Pancreas (tissue), 10 donors: ENCODE data around the gene RTN4R. TPM values are rescaled to one million over a fixed set of nuclear protein-coding genes. Genes with fewer than 3 reads are reported as not detected.
A peak's percentile ranks its signal among the peaks of the same experiment; 100 is the strongest.
"Not testable (repeated sequence)": the region's sequence is repeated elsewhere in the genome, so short reads cannot be mapped to it uniquely, and the experiment has no call there.

Experiments used
- ATAC-seq, 4 donors: fragments of 200-7000 bp; cut with Tn5 transposase; one replicate each; pipeline versions ENCODE4 v1.8.0 to v1.9.1; 2020; ENCODE audit warnings: mild to moderate bottlenecking in 4 of 4, moderate library complexity in 4 of 4
- DNase-seq, 6 donors: peaks; one replicate each; pipeline ENCODE4 v3.0.0-alpha.2; 2020
- FAIRE-seq: peaks from 2 replicates; lab custom pipeline; 2012; peaks lifted over from hg19 to GRCh38; lab: Jason Lieb, UNC
- H3K27ac ChIP-seq, 4 donors: fragments of 200-600 bp; sonication (generic); 1 replicate in 3 of 4; 2 replicates in 1 of 4; pipeline versions ENCODE4 v1.5.0 to v1.8.0; 2020
- H3K27me3 ChIP-seq, 4 donors: fragments of 200-600 bp; one replicate each; pipeline ENCODE4 v1.8.0; 2021
- H3K36me3 ChIP-seq, 3 donors: fragments of 200-600 bp; sonication (generic) in 1 of 3; one replicate each; pipeline versions ENCODE4 v1.5.0 to v1.8.0; 2020 to 2021
- H3K4me1 ChIP-seq, 3 donors: fragments of 200-600 bp; one replicate each; pipeline ENCODE4 v1.8.0; 2021
- H3K4me3 ChIP-seq, 4 donors: fragments of 200-600 bp; sonication (generic) in 2 of 4; one replicate each; pipeline versions ENCODE4 v1.5.0 to v1.8.0; 2020 to 2021
- H3K9me3 ChIP-seq, 4 donors: fragments of 200-600 bp; one replicate each; pipeline ENCODE4 v1.8.0; 2021
- WGBS, 2 donors: extraction: QIAGEN DNeasy Blood & Tissue Kit; methylation state at CpG; one replicate each; pipeline ENCODE4 v1.1.7; 2013; 5-methylcytosine and 5-hydroxymethylcytosine counted together
- intact Hi-C, 3 donors: fragments of 100-400 bp; cut with DNase I; formaldehyde crosslinking; loops; one replicate each; pipeline versions ENCODE4 v1.11.1 to v1.14.2; 2022
- polyA plus RNA-seq, 2 donors: library from polyadenylated mRNA; stranded (reverse); fragments of 200-250 nt; gene quantifications; one replicate each; pipeline ENCODE4 v1.2.3, GENCODE V29; 2013
- total RNA-seq, 6 donors: library from RNA; stranded (reverse); fragmentation: NEBNext Ultra II Directional in 4 of 6; extraction: Animal tissue kit (Norgen Biotek cat#: 25700) in 4 of 6; gene quantifications; one replicate each; pipeline versions ENCODE4 v1.2.1 to v1.2.4, GENCODE V29; 2021 to 2023
- TF ChIP-seq, protein P1 (sequence below), 4 donors: fragments of 200-600 bp; sonication (generic) in 3 of 4; IDR thresholded peaks; one replicate each; pipeline versions ENCODE4 v1.5.0 to v1.8.0; 2021; ENCODE audit warnings: antibody characterized with exemption in 4 of 4
- donor health status: healthy with polysubstance abuse.
- donor health status: DM: no; HTN: no; CAD: no; lungs with moderate emphysema.
- donor health status: DM: no; HTN: no; CAD: no.
- donor health status: control.
- donor health status: control.
- donor health status: Bipolar disorder and iron deficiency.
- donor health status: DM: yes; HTN: yes; CAD: no.
- donor health status: DM: no; HTN: no; CAD: no.
- donor health status: DM: no; HTN: no; CAD: no.
- donor health status: DM: yes; HTN: yes; CAD: no.

RTN4R gene
- total and polyA plus RNA-seq, 8 donors, result 0.88 to 7.4 (median 1.7) TPM

GRCh38 chr22:20279662-20280134 lies 11.6 kb upstream of the RTN4R start:
- WGBS, 2 donors, result 58 to 74% methylated on average over 14 to 15 of the region's 15 CpGs
- Histone ChIP-seq H3K4me1 (no peaks in the 10 kb centered on the region), H3K27me3 (no peaks in the 10 kb centered on the region), H3K4me3 (no peak overlapping the region), H3K36me3 (no peaks in the 10 kb centered on the region), H3K9me3 (no peaks in the 10 kb centered on the region), H3K27ac (no peak overlapping the region)
- TF ChIP-seq, protein P1, sequence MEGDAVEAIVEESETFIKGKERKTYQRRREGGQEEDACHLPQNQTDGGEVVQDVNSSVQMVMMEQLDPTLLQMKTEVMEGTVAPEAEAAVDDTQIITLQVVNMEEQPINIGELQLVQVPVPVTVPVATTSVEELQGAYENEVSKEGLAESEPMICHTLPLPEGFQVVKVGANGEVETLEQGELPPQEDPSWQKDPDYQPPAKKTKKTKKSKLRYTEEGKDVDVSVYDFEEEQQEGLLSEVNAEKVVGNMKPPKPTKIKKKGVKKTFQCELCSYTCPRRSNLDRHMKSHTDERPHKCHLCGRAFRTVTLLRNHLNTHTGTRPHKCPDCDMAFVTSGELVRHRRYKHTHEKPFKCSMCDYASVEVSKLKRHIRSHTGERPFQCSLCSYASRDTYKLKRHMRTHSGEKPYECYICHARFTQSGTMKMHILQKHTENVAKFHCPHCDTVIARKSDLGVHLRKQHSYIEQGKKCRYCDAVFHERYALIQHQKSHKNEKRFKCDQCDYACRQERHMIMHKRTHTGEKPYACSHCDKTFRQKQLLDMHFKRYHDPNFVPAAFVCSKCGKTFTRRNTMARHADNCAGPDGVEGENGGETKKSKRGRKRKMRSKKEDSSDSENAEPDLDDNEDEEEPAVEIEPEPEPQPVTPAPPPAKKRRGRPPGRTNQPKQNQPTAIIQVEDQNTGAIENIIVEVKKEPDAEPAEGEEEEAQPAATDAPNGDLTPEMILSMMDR (IDR thresholded peaks at IDR 0.05), result no peak
- intact Hi-C loops, result loop anchor here in 2 of 3 donors (5.0 to 10.0 kb wide), 3 partner anchors 122 to 305 kb away; partner anchors contain the start of gene CCDC188 (in 1 of the 2)
- DNase-seq, result no peak
- no peak for ATAC-seq
- no peak for FAIRE-seq

- FAIRE-seq, result not testable (repeated sequence)
- peak in 1 of 6 donors; percentile 56 for DNase-seq
- 79 to 80% methylated on average over 18 to 22 of the region's 22 CpGs for WGBS, 2 donors
Measured at GRCh38 chr22:20278726-20279490, 10.8 kb upstream of the RTN4R start.

GRCh38 chr22:20277936-20278635 lies 10.0 kb upstream of the RTN4R start:
- H3K36me3 ChIP-seq, H3K4me1 ChIP-seq, H3K27ac ChIP-seq, intact Hi-C loops, H3K27me3 ChIP-seq, H3K4me3 ChIP-seq, H3K9me3 ChIP-seq, ATAC-seq, FAIRE-seq: not testable (repeated sequence)
- WGBS, 2 donors, result 75 to 84% methylated on average over 15 to 17 of the region's 18 CpGs
- DNase-seq, result peak in 1 of 6 donors; percentile 40

More at GRCh38 chr22:20278726-20279490, 10.8 kb upstream of the RTN4R start:
- H3K27ac ChIP-seq, intact Hi-C loops, H3K9me3 ChIP-seq, H3K4me3 ChIP-seq, H3K36me3 ChIP-seq, H3K27me3 ChIP-seq, H3K4me1 ChIP-seq, ATAC-seq: not testable (repeated sequence)

DNA sequence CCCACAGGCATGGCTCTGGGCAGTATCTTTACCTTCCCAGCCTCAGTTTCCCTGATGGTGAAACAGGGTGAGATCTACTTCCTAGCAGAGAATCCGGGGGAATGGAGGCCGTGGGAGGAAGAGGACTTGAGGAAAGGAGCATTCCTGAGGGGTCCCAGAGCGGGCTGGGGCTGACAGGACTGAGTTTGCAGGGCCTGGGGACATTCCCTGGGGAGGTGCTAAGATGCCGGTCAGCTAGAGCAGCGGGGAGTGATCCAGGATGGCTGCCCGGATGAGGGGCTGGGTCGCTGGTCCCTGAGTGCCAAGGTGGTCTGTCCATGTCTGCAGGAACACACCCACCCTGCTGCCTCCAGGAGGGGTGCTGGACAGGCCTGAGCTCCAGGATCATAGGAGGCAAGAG lies 8.3 kb upstream of the RTN4R start:
- ATAC-seq, result no peak

DNA sequence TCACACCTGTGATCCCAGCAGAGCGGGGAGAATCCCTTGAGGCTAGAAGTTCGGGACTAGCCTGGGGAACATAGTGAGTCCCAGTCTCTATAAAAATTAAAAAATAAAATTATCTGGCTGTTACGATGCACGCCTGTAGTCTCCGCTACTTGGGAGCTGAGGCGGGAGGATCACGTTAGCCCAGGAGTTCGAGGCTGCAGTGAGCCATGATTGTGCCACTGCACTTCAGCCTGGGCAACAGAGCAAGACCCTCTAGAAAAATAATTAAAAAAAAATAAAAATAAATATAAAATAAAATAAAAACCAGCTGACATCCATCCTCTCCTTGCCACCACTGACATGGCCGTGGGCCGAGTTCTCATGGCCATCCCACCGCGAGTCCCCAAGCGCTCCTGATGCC lies 7.7 kb upstream of the RTN4R start:
- H3K27me3 ChIP-seq, result no peaks in the 10 kb centered on the region
- no peak overlapping the region for H3K4me3 ChIP-seq
- no peak overlapping the region for H3K27ac ChIP-seq
- TF ChIP-seq, protein P1 (IDR thresholded peaks at IDR 0.05), result no peak
- H3K4me1 ChIP-seq, result no peaks in the 10 kb centered on the region
- intact Hi-C loops, result no loop called here
- no peaks in the 10 kb centered on the region for H3K36me3 ChIP-seq
- WGBS, 2 donors, result 94 to 97% methylated on average over 13 of the region's 13 CpGs
- no peaks in the 10 kb centered on the region for H3K9me3 ChIP-seq
- FAIRE-seq (no peak), ATAC-seq (no peak), DNase-seq (peak in 1 of 6 donors; percentile 5)

More for the DNA sequence above, 8.3 kb upstream of the RTN4R start:
- intact Hi-C loops, result no loop called here
- Histone ChIP-seq H3K4me1 (no peaks in the 10 kb centered on the region), H3K4me3 (no peak overlapping the region), H3K27ac (no peak overlapping the region), H3K36me3 (no peaks in the 10 kb centered on the region), H3K9me3 (no peaks in the 10 kb centered on the region), H3K27me3 (no peaks in the 10 kb centered on the region)
- TF ChIP-seq, protein P1 (IDR thresholded peaks at IDR 0.05), result no peak
- peak in 2 of 6 donors; percentile 7 to 49 for DNase-seq
- 81 to 86% methylated on average over 6 to 7 of the region's 7 CpGs for WGBS, 2 donors
- FAIRE-seq, result no peak

DNA sequence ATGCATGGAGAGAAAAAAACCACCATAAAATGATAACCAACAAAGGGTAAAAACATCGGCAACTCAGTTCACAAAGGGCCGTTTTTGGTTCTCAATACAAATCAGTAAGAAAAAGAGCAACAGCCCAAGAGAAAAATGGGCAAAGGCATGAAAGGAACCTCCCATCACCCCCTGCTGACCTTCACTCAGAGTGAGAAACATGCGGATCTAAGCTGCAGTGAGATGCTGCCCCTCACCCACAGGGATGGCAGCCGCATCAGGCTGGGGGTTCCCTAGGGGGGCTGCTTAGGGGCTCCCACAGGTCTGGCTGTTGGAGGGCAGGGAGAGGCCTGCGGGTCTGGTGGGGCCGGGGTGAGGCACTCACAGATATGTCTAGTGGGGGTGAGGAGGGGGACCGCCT lies 7.2 kb upstream of the RTN4R start:
- WGBS, 2 donors, result 78 to 81% methylated on average over 5 of the region's 7 CpGs
- FAIRE-seq, H3K4me3 ChIP-seq, intact Hi-C loops, H3K27ac ChIP-seq, H3K27me3 ChIP-seq, H3K9me3 ChIP-seq, H3K4me1 ChIP-seq, H3K36me3 ChIP-seq, ATAC-seq: not testable (repeated sequence)
- DNase-seq, result peak in 2 of 6 donors; percentile 8 to 37

- H3K27ac ChIP-seq, ATAC-seq, H3K27me3 ChIP-seq, FAIRE-seq, H3K36me3 ChIP-seq, H3K4me3 ChIP-seq, intact Hi-C loops, H3K9me3 ChIP-seq, H3K4me1 ChIP-seq: not testable (repeated sequence)
- peak in 2 of 6 donors; percentile 12 to 52 for DNase-seq
- WGBS, 2 donors, result 93 to 94% methylated on average over 7 to 9 of the region's 10 CpGs
Measured at GRCh38 chr22:20274374-20274773, 6.3 kb upstream of the RTN4R start.
